SK-N-SH (cell line): ENCODE measurements around the gene EFHC1. TPM values are rescaled to one million over a fixed set of nuclear protein-coding genes. Genes with fewer than 3 reads are reported as not detected.

Source experiments
- CTCF ChIA-PET: fragments of 300-600, 350-600 bp; formaldehyde crosslinking; extraction: SDS; loops from one replicate; lab custom pipeline; 2021; lab: Yijun Ruan, JAX
- POLR2A ChIA-PET: fragments of 350-600 bp; sonication (Branson Sonifier 250); formaldehyde crosslinking; extraction: SDS; loops from one replicate; lab custom pipeline; 2020; ENCODE audit warnings: antibody characterized with exemption, inconsistent platforms; lab: Yijun Ruan, JAX
- DNase-seq: peaks from one replicate; pipeline ENCODE4 v3.0.0; 2012
- H2AFZ ChIP-seq: fragments of 200-600 bp; sonication (generic); 2 replicates; pipeline ENCODE4 v1.8.1; 2016; ENCODE audit warnings: antibody characterized with exemption, mild to moderate bottlenecking, low read depth
- H3F3A ChIP-seq: fragments of 200-600 bp; sonication (generic); replicated peaks from 2 replicates; pipeline ENCODE3; 2016; ENCODE audit warnings: antibody characterized with exemption, mild to moderate bottlenecking; ENCODE audit not compliant: insufficient read depth
- H3K27ac ChIP-seq, 2 experiments: fragments of 200-500 bp in 1 of 2; fragments of 200-600 bp in 1 of 2; sonication (Bioruptor generic) in 1 of 2; sonication (generic), shearing (Covaris generic) in 1 of 2; 2 replicates each; pipeline versions ENCODE4 v1.5.1 to v1.6.1; 2014 to 2016; ENCODE audit warnings: low read depth in 2 of 2, inconsistent platforms in 1 of 2, low read length in 1 of 2, mild to moderate bottlenecking in 1 of 2, mixed read lengths in 1 of 2
- H3K27me3 ChIP-seq: fragments of 200-600 bp; sonication (generic), shearing (Covaris generic); 2 replicates; pipeline ENCODE4 v1.6.1; 2016; ENCODE audit warnings: mixed run types; ENCODE audit not compliant: insufficient read depth
- H3K36me3 ChIP-seq, 2 experiments: fragments of 200-500 bp in 1 of 2; fragments of 200-600 bp in 1 of 2; sonication (Bioruptor generic) in 1 of 2; sonication (generic) in 1 of 2; replicated peaks in 1 of 2; 2 replicates each; pipeline versions ENCODE3 to v1.5.1; 2014 to 2016; ENCODE audit warnings: low read length in 1 of 2, mild to moderate bottlenecking in 1 of 2; ENCODE audit not compliant: insufficient read depth in 2 of 2, control insufficient read depth in 1 of 2
- H3K4me1 ChIP-seq, 2 experiments: fragments of 200-500 bp in 1 of 2; fragments of 200-600 bp in 1 of 2; sonication (Bioruptor generic) in 1 of 2; sonication (generic), shearing (Covaris generic) in 1 of 2; 2 replicates each; pipeline versions ENCODE4 v1.5.1 to v1.6.1; 2014 to 2016; ENCODE audit warnings: low read depth in 1 of 2, low read length in 1 of 2, mixed run types in 1 of 2; ENCODE audit not compliant: insufficient read depth in 2 of 2, control insufficient read depth in 1 of 2
- H3K4me2 ChIP-seq: fragments of 200-600 bp; sonication (generic), shearing (Covaris generic); 2 replicates; pipeline ENCODE4 v1.6.1; 2017; ENCODE audit warnings: mixed run types
- H3K4me3 ChIP-seq, 2 experiments: fragments of 200-500 bp in 1 of 2; fragments of 200-600 bp in 1 of 2; sonication (Bioruptor generic) in 1 of 2; sonication (generic), shearing (Covaris generic) in 1 of 2; 2 replicates each; pipeline versions ENCODE4 v1.5.1 to v1.8.1; 2014 to 2016; ENCODE audit warnings: low read depth in 2 of 2, inconsistent platforms in 1 of 2, low read length in 1 of 2, mild to moderate bottlenecking in 1 of 2, mixed read lengths in 1 of 2, moderate library complexity in 1 of 2
- H3K79me2 ChIP-seq: fragments of 200-600 bp; sonication (generic); 2 replicates; pipeline ENCODE4 v1.8.1; 2017; ENCODE audit warnings: mild to moderate bottlenecking; ENCODE audit not compliant: insufficient read depth
- H3K9ac ChIP-seq: fragments of 200-600 bp; sonication (generic); 2 replicates; pipeline ENCODE4 v1.6.1; 2017; ENCODE audit warnings: mixed run types
- H3K9me2 ChIP-seq: fragments of 200-600 bp; sonication (generic); 2 replicates; pipeline ENCODE4 v1.6.1; 2017; ENCODE audit warnings: mixed run types
- H3K9me3 ChIP-seq: fragments of 200-600 bp; sonication (generic); 2 replicates; pipeline ENCODE4 v1.6.1; 2017; ENCODE audit warnings: mixed run types, mild to moderate bottlenecking, moderate library complexity
- H4K20me1 ChIP-seq: fragments of 200-600 bp; sonication (generic); 2 replicates; pipeline ENCODE4 v1.6.1; 2017; ENCODE audit warnings: mild to moderate bottlenecking, mixed run types; ENCODE audit not compliant: insufficient read depth
- EP300 ChIP-seq, 2 experiments: IDR thresholded peaks; 2 replicates each; pipeline versions ENCODE4 v1.4.0 to v1.6.1; 2012; ENCODE audit warnings: borderline replicate concordance in 1 of 2, low read depth in 1 of 2, low read length in 1 of 2
- FOSL2 ChIP-seq: IDR thresholded peaks from 2 replicates; pipeline ENCODE4 v1.4.0; 2012; ENCODE audit warnings: low read depth, mild to moderate bottlenecking, moderate library complexity, borderline replicate concordance
- GABPA ChIP-seq: IDR thresholded peaks from 2 replicates; pipeline ENCODE4 v1.4.0; 2012; ENCODE audit warnings: low read depth, mild to moderate bottlenecking
- JUND ChIP-seq: IDR thresholded peaks from 2 replicates; pipeline ENCODE4 v1.4.0; 2012
- MEF2A ChIP-seq: IDR thresholded peaks from 2 replicates; pipeline ENCODE4 v1.4.0; 2012; ENCODE audit warnings: low read depth, borderline replicate concordance
- MXI1 ChIP-seq: IDR thresholded peaks from 2 replicates; pipeline ENCODE4 v1.6.1; 2012; ENCODE audit warnings: mild to moderate bottlenecking, low read depth, low read length, improper control_type of control experiment
- NRF1 ChIP-seq: IDR thresholded peaks from 2 replicates; pipeline ENCODE4 v1.6.1; 2012; ENCODE audit warnings: low read depth, mild to moderate bottlenecking, low read length
- RAD21 ChIP-seq: IDR thresholded peaks from 2 replicates; pipeline ENCODE4 v1.6.1; 2012; ENCODE audit warnings: mild to moderate bottlenecking, low read length
- SMC3 ChIP-seq: IDR thresholded peaks from 2 replicates; pipeline ENCODE4 v1.6.1; 2012; ENCODE audit warnings: low read depth, low read length, improper control_type of control experiment
- TEAD4 ChIP-seq: IDR thresholded peaks from 2 replicates; pipeline ENCODE4 v1.4.0; 2012; ENCODE audit warnings: mild to moderate bottlenecking, borderline replicate concordance; ENCODE audit not compliant: insufficient read depth
- YY1 ChIP-seq: IDR thresholded peaks from 2 replicates; pipeline ENCODE4 v1.4.0; 2012; ENCODE audit warnings: low read depth, mild to moderate bottlenecking
- WGBS: methylation state at CpG from one replicate; pipeline ENCODE4 v1.1.6; 2017; ENCODE audit warnings: low lambda C conversion rate; 5-methylcytosine and 5-hydroxymethylcytosine counted together
- polyA plus RNA-seq, 3 experiments: library from polyadenylated mRNA; depleted of rRNA; stranded (reverse); fragments of >200 nt; gene quantifications; 2 replicates each; pipeline ENCODE4 v1.2.3, GENCODE V29; 2012
- TF ChIP-seq, protein P1 (sequence below): IDR thresholded peaks from 2 replicates; pipeline ENCODE4 v1.4.0; 2012; ENCODE audit warnings: low read depth, borderline replicate concordance
- TF ChIP-seq, protein P2 (sequence below): IDR thresholded peaks from 2 replicates; pipeline ENCODE4 v1.4.0; 2012; ENCODE audit warnings: low read depth, borderline replicate concordance

EFHC1 gene
- polyA plus RNA-seq, 1 of the 3 experiments (the other 2 are of a cell fraction): 39.4 TPM

DNA sequence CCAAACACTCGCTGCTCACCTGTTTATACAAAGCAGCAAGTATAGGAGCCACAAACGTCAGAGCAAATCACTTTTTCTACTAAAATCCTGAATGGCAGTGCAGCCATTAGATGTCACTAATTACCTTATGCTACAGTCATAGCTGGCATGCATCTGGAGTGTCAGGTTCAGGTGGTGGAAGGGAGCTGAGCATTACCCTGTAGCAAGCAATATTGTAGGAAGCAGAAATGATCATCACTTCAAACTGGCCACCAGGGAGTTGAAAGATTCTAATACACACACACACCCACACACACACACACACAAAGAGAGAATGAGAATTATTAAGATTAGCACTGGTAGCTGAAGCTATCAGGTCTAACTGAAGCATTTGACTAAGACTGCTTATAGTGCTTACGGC is 75.8 kb downstream of the EFHC1 start:
- no peak for DNase-seq
- H3K27ac ChIP-seq: no peak overlapping the region
- ChIA-PET POLR2A (interaction anchor here (0.5 kb wide), 1 partner anchor 119 kb away, joined by 3 read pairs; no protein-coding TSS in a partner anchor), CTCF (interaction anchor here (0.7 to 2.0 kb wide), 3 partner anchors 42 to 102 kb away, joined by 3 to 7 read pairs (median 3); partner anchors contain the start of gene TRAM2)
- peaks cover 33% of the 10 kb centered on the region for H3F3A ChIP-seq
- H2AFZ ChIP-seq: no peak overlapping the region
- H3K9ac ChIP-seq: no peak overlapping the region
- peaks cover 25 to 26% of the 10 kb centered on the region in 2 experiments for H3K36me3 ChIP-seq
- no peaks in the 10 kb centered on the region for H3K9me3 ChIP-seq
- H3K27me3 ChIP-seq: no peaks in the 10 kb centered on the region
- no peak overlapping the region for H3K4me3 ChIP-seq
- H3K4me2 ChIP-seq: no peak overlapping the region
- peaks cover 0 to 10% of the 10 kb centered on the region in 2 experiments; a peak in 2 of 4 replicates for H3K4me1 ChIP-seq
- TF ChIP-seq RAD21: peak; percentile 37
- no peak for TF ChIP-seq GABPA
- 75% methylated on average over 3 of the region's 3 CpGs for WGBS
- no peaks in the 10 kb centered on the region for H3K9me2 ChIP-seq
- H4K20me1 ChIP-seq: no peaks in the 10 kb centered on the region
- no peaks in the 10 kb centered on the region for H3K79me2 ChIP-seq

DNA sequence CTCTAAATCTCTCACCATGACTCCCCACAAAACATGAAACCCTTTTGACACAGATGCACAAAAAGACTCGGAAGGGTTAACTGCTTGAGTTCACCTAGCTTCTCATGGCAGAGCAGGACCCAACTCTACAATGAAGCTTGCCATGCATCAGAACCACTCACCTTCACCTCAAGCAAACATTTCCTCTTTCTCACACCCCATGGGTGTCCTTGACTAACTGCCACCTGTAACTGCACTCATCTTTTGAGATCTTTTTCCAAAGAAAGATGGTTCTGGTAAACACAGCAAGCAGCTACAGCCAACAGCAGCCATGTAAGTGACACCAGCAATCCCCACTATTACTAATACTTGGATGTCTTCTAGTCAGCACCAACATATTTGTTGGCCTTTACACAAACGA is 76.5 kb downstream of the EFHC1 start:
- Histone ChIP-seq H3K4me1 (peaks cover 0 to 10% of the 10 kb centered on the region in 2 experiments; a peak in 2 of 4 replicates), H4K20me1 (no peaks in the 10 kb centered on the region), H3K9ac (no peak overlapping the region), H3K9me2 (no peaks in the 10 kb centered on the region), H3K27ac (no peak overlapping the region), H3K4me2 (no peak overlapping the region), H3K27me3 (no peaks in the 10 kb centered on the region), H3K4me3 (no peak overlapping the region), H3K79me2 (no peaks in the 10 kb centered on the region), H3F3A (peaks cover 33% of the 10 kb centered on the region), H3K36me3 (peaks cover 23 to 30% of the 10 kb centered on the region in 2 experiments), H2AFZ (no peak overlapping the region), H3K9me3 (no peaks in the 10 kb centered on the region)
- POLR2A ChIA-PET: no interaction called here
- CTCF ChIA-PET: interaction anchor here (0.7 to 2.0 kb wide), 2 partner anchors 80 to 101 kb away, joined by 3 to 7 read pairs; partner anchors contain the start of gene TRAM2
- DNase-seq: no peak
- 100% methylated on average over 2 of the region's 2 CpGs for WGBS
- TF ChIP-seq SMC3 (no peak), MXI1 (no peak), JUND (no peak)
- TF ChIP-seq, protein P1, sequence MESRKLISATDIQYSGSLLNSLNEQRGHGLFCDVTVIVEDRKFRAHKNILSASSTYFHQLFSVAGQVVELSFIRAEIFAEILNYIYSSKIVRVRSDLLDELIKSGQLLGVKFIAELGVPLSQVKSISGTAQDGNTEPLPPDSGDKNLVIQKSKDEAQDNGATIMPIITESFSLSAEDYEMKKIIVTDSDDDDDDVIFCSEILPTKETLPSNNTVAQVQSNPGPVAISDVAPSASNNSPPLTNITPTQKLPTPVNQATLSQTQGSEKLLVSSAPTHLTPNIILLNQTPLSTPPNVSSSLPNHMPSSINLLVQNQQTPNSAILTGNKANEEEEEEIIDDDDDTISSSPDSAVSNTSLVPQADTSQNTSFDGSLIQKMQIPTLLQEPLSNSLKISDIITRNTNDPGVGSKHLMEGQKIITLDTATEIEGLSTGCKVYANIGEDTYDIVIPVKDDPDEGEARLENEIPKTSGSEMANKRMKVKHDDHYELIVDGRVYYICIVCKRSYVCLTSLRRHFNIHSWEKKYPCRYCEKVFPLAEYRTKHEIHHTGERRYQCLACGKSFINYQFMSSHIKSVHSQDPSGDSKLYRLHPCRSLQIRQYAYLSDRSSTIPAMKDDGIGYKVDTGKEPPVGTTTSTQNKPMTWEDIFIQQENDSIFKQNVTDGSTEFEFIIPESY: no peak
- TF ChIP-seq, all 33 proteins: peak for 0

DNA sequence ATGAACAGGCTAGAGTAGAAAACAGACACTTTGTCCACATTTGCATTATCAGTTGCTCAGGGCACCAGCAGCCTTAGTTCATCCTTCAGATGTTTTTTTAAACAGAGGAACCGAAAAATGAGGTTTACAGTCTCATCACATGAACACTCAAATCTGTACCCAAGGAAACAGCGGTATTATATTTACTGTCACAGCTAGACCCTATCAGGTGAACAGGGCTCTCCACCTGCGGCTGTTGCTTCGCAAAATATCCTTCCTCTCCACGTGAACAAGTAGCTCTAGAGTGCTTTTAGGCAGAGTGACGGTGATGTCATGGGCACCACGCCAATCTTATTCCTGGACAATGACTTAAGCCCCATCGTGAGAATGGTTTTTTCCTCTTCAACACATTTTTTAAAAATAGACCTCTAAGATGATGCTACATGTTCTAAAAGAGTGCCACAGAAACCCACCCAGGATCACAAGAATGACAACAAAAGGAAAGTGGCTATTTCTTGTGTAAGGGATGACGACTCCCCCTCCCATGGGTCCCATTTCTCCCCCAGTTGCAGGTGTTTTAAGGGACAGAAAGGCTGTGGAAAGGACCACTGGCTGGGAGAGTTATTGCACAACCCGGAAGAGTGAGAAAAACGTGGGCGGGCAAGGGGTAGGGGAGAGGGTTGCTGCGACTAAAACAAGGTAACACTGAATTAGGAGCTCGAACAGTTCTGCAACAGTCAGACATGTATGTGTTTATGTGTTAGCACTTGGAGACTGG is 77.7 kb downstream of the EFHC1 start:
- H3K4me2 ChIP-seq: no peak overlapping the region
- WGBS: 92% methylated on average over 14 of the region's 14 CpGs
- TF ChIP-seq NRF1 (no peak), FOSL2 (no peak), JUND (no peak), RAD21 (no peak), MEF2A (no peak), YY1 (no peak), EP300 (IDR thresholded peaks at IDR 0.05; ENCODE audit: borderline replicate concordance in 1 of 2, low read depth in 1 of 2, low read length in 1 of 2) (no peak), TEAD4 (no peak)
- TF ChIP-seq, protein P1: no peak
- TF ChIP-seq, protein P2, sequence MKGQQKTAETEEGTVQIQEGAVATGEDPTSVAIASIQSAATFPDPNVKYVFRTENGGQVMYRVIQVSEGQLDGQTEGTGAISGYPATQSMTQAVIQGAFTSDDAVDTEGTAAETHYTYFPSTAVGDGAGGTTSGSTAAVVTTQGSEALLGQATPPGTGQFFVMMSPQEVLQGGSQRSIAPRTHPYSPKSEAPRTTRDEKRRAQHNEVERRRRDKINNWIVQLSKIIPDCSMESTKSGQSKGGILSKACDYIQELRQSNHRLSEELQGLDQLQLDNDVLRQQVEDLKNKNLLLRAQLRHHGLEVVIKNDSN: no peak

More for the DNA sequence above, 77.7 kb downstream of the EFHC1 start:
- DNase-seq: no peak
- Histone ChIP-seq H3K27me3 (no peaks in the 10 kb centered on the region), H3K79me2 (no peaks in the 10 kb centered on the region), H3K9me2 (no peaks in the 10 kb centered on the region), H2AFZ (no peak overlapping the region), H3K4me3 (no peak overlapping the region), H4K20me1 (no peaks in the 10 kb centered on the region), H3K9me3 (no peaks in the 10 kb centered on the region), H3K27ac (no peak overlapping the region), H3K9ac (no peak overlapping the region), H3K36me3 (peaks cover 34 to 42% of the 10 kb centered on the region in 2 experiments), H3K4me1 (peaks cover 0 to 10% of the 10 kb centered on the region in 2 experiments; a peak in 2 of 4 replicates), H3F3A (peaks cover 29% of the 10 kb centered on the region)
- CTCF ChIA-PET: interaction anchor here (1.5 kb wide), 1 partner anchor 9 kb away, joined by 3 read pairs; no protein-coding TSS in a partner anchor
- POLR2A ChIA-PET: interaction anchor here (0.7 kb wide), 1 partner anchor 34 kb away, joined by 3 read pairs; no protein-coding TSS in a partner anchor
